ENCODE measurements around the gene IL1RAP.
"Not testable (repeated sequence)": the region's sequence is repeated elsewhere in the genome, so short reads cannot be mapped to it uniquely, and the experiment has no call there.

IL1RAP gene

GRCh38 chr3:190513409-190514370, at the start of gene IL1RAP:
IL1RAP (plus strand) TSS chr3:190514085; CDS start chr3:190564290, 50,205 bp downstream.
- peak; percentile 55 for TF ChIP-seq CTCF (IDR thresholded peaks at IDR 0.05; ENCODE audit: extremely low read depth, insufficient read depth, missing control alignments)
- in situ Hi-C loops (cut with MboI; ENCODE audit: low pct_unique_long_range_greater_than_20kb, low sequenced_read_pairs, unreplicated experiment): no loop called here
- DNase-seq (ENCODE audit: low spot score): peak; percentile 94

GRCh38 chr3:190467922-190468321, 46.0 kb upstream of the IL1RAP start:
- no peak for TF ChIP-seq CTCF (IDR thresholded peaks at IDR 0.05; ENCODE audit: extremely low read depth, insufficient read depth, missing control alignments)
- no peak for DNase-seq (ENCODE audit: low spot score)
- in situ Hi-C loops (cut with MboI; ENCODE audit: low pct_unique_long_range_greater_than_20kb, low sequenced_read_pairs, unreplicated experiment): no loop called here

- in situ Hi-C loops (cut with MboI; ENCODE audit: low pct_unique_long_range_greater_than_20kb, low sequenced_read_pairs, unreplicated experiment): not testable (repeated sequence)
These were observed 40.6 kb upstream of the IL1RAP start for GRCh38 chr3:190473261-190473660.

GRCh38 chr3:190481779-190482178, 32.1 kb upstream of the IL1RAP start:
- in situ Hi-C loops (cut with MboI; ENCODE audit: low pct_unique_long_range_greater_than_20kb, low sequenced_read_pairs, unreplicated experiment): no loop called here
- DNase-seq (ENCODE audit: low spot score): no peak
- no peak for TF ChIP-seq CTCF (IDR thresholded peaks at IDR 0.05; ENCODE audit: extremely low read depth, insufficient read depth, missing control alignments)

More at GRCh38 chr3:190473261-190473660, 40.6 kb upstream of the IL1RAP start:
- DNase-seq (ENCODE audit: low spot score): not testable (repeated sequence)

- in situ Hi-C loops (cut with MboI; ENCODE audit: low pct_unique_long_range_greater_than_20kb, low sequenced_read_pairs, unreplicated experiment): no loop called here
- DNase-seq (ENCODE audit: low spot score): no peak
- no peak for TF ChIP-seq CTCF (IDR thresholded peaks at IDR 0.05; ENCODE audit: extremely low read depth, insufficient read depth, missing control alignments)
These were observed 27.9 kb upstream of the IL1RAP start for GRCh38 chr3:190485830-190486532.

- TF ChIP-seq CTCF (IDR thresholded peaks at IDR 0.05; ENCODE audit: extremely low read depth, insufficient read depth, missing control alignments): no peak
- in situ Hi-C loops (cut with MboI; ENCODE audit: low pct_unique_long_range_greater_than_20kb, low sequenced_read_pairs, unreplicated experiment): no loop called here
- DNase-seq (ENCODE audit: low spot score): no peak
These were observed 27.4 kb upstream of the IL1RAP start for GRCh38 chr3:190486533-190486864.
